Neural progenitor cell (in vitro differentiated cells): ENCODE measurements around the gene SLC29A1. TPM values are rescaled to one million over a fixed set of nuclear protein-coding genes. Genes with fewer than 3 reads are reported as not detected.
A peak's percentile ranks its signal among the peaks of the same experiment; 100 is the strongest.
"Not testable (repeated sequence)": the region's sequence is repeated elsewhere in the genome, so short reads cannot be mapped to it uniquely, and the experiment has no call there.

Experiments used
- DNase-seq: peaks from one replicate; pipeline ENCODE4 v3.0.0-alpha.2; 2016; ENCODE audit warnings: low spot score
- H2AFZ ChIP-seq: fragments of 200-600 bp; sonication (generic); replicated peaks from 2 replicates; pipeline ENCODE4 v1.6.1; 2016; ENCODE audit warnings: antibody characterized with exemption
- H3F3A ChIP-seq: fragments of 200-600 bp; sonication (generic); 2 replicates; pipeline ENCODE4 v1.6.1; 2016; ENCODE audit warnings: antibody characterized with exemption, low read depth
- H3K27ac ChIP-seq: fragments of 200-600 bp; sonication (generic); 2 replicates; pipeline ENCODE4 v1.5.1; 2016; ENCODE audit warnings: mild to moderate bottlenecking
- H3K27me3 ChIP-seq: fragments of 200-600 bp; sonication (generic); 2 replicates; pipeline ENCODE4 v1.6.1; 2016; ENCODE audit warnings: mild to moderate bottlenecking, moderate library complexity
- H3K36me3 ChIP-seq: fragments of 200-600 bp; sonication (generic); 2 replicates; pipeline ENCODE4 v1.5.1; 2016
- H3K4me1 ChIP-seq: fragments of 200-600 bp; sonication (generic); 2 replicates; pipeline ENCODE4 v1.6.1; 2016; ENCODE audit warnings: mixed run types
- H3K4me2 ChIP-seq: fragments of 200-600 bp; sonication (generic); 2 replicates; pipeline ENCODE4 v1.6.1; 2016
- H3K4me3 ChIP-seq: fragments of 200-600 bp; sonication (generic); 2 replicates; pipeline ENCODE4 v1.5.1; 2016
- H3K79me2 ChIP-seq: fragments of 200-600 bp; sonication (generic); 2 replicates; pipeline ENCODE4 v1.6.1; 2016; ENCODE audit warnings: low read depth
- H3K9ac ChIP-seq: fragments of 200-600 bp; sonication (generic); 2 replicates; pipeline ENCODE4 v1.6.1; 2016
- H3K9me3 ChIP-seq: fragments of 200-600 bp; sonication (generic); 2 replicates; pipeline ENCODE4 v1.5.1; 2016; ENCODE audit warnings: low read depth
- H4K20me1 ChIP-seq: fragments of 200-600 bp; sonication (generic); 2 replicates; pipeline ENCODE4 v1.6.1; 2016; ENCODE audit warnings: low read depth
- H3K27ac Mint-ChIP-seq: 3 replicates; pipeline ENCODE4 v1.8.0; 2021; ENCODE audit warnings: mixed read lengths
- H3K27me3 Mint-ChIP-seq: 2 replicates; pipeline ENCODE4 v1.8.0; 2022; ENCODE audit warnings: low read depth, mild to moderate bottlenecking, inconsistent platforms, moderate library complexity, mixed read lengths; ENCODE audit not compliant: insufficient read depth
- H3K36me3 Mint-ChIP-seq: 3 replicates; pipeline ENCODE4 v1.8.0; 2021; ENCODE audit warnings: mixed read lengths
- H3K4me1 Mint-ChIP-seq: 3 replicates; pipeline ENCODE4 v1.8.0; 2021; ENCODE audit warnings: mixed read lengths
- H3K4me3 Mint-ChIP-seq: 3 replicates; pipeline ENCODE4 v1.8.0; 2021; ENCODE audit warnings: mild to moderate bottlenecking, moderate library complexity, mixed read lengths
- H3K9me3 Mint-ChIP-seq: 3 replicates; pipeline ENCODE4 v1.8.0; 2020; ENCODE audit warnings: mixed read lengths
- CTCF ChIP-seq: fragments of 200-600 bp; sonication (generic); IDR thresholded peaks from 2 replicates; pipeline ENCODE4 v1.5.1; 2017; ENCODE audit warnings: antibody characterized with exemption, mild to moderate bottlenecking
- EZH2 ChIP-seq: fragments of 200-600 bp; sonication (generic); IDR thresholded peaks from 2 replicates; pipeline ENCODE4 v1.6.1; 2017; ENCODE audit warnings: antibody characterized with exemption, mild to moderate bottlenecking, moderate library complexity
- EZH2phosphoT487 ChIP-seq: fragments of 200-600 bp; sonication (generic); IDR thresholded peaks from 2 replicates; pipeline ENCODE4 v1.6.1; 2017; ENCODE audit warnings: antibody characterized with exemption
- total RNA-seq: library from RNA; depleted of rRNA; stranded (reverse); fragments of >200 nt; gene quantifications from 2 replicates; pipeline ENCODE4 v1.2.3, GENCODE V29; 2015; ENCODE audit warnings: low replicate concordance

The SLC29A1 gene
- total RNA-seq, 1 donor from 2014 or later = 34.8 TPM

DNA sequence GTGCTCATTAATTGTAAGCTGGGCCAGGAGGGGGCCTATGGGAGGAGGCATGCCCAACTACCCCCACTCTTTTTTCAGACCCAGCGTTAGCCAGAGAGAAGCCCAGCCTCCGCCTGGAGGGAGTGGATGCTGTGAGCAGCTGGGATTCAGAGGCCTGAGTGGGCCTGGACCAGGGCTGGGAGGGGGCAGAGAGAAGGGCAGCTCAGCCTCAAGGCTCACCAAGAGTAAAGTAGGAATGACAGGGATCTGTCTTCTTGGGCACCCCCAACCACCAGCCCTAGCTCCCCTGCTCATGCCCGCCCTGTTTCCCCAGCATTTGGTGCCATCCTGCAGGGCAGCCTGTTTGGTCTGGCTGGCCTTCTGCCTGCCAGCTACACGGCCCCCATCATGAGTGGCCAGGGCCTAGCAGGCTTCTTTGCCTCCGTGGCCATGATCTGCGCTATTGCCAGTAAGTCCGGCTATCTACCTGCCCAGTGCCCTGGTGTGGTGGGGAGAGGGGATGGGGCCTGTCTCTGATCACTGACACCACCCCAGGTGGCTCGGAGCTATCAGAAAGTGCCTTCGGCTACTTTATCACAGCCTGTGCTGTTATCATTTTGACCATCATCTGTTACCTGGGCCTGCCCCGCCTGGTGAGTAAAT is 6.8 kb downstream of the SLC29A1 start:
- Mint-ChIP-seq H3K27ac (no peak overlapping the region), H3K27me3 (peaks cover 6% of the 10 kb centered on the region), H3K4me1 (peaks cover 37% of the 10 kb centered on the region), H3K9me3 (no peaks in the 10 kb centered on the region), H3K36me3 (peaks cover 9% of the 10 kb centered on the region), H3K4me3 (no peak overlapping the region)
- TF ChIP-seq EZH2 (no peak), CTCF (no peak), EZH2phosphoT487 (no peak)
- no peak overlapping the region for H2AFZ ChIP-seq
- H3K27ac ChIP-seq = no peak overlapping the region
- no peaks in the 10 kb centered on the region for H3K36me3 ChIP-seq
- H3K9me3 ChIP-seq = no peaks in the 10 kb centered on the region
- H3K4me3 ChIP-seq = no peak overlapping the region
- peaks cover 27% of the 10 kb centered on the region for H4K20me1 ChIP-seq
- H3K9ac ChIP-seq = no peak overlapping the region
- peaks cover 19% of the 10 kb centered on the region for H3K79me2 ChIP-seq
- H3F3A ChIP-seq = peaks cover 13% of the 10 kb centered on the region
- peaks cover 27% of the 10 kb centered on the region for H3K4me1 ChIP-seq
- DNase-seq = no peak
- no peak overlapping the region for H3K4me2 ChIP-seq
- no peaks in the 10 kb centered on the region for H3K27me3 ChIP-seq

GRCh38 chr6:44231426-44231825 is 8.0 kb downstream of the SLC29A1 start:
- Histone ChIP-seq H4K20me1 (peaks cover 15% of the 10 kb centered on the region), H3K4me1 (peaks cover 15% of the 10 kb centered on the region), H3F3A (peaks cover 19% of the 10 kb centered on the region)
- not testable (repeated sequence) for H3K36me3 Mint-ChIP-seq, H3K27me3 Mint-ChIP-seq, H3K9ac ChIP-seq, H3K36me3 ChIP-seq, H2AFZ ChIP-seq, H3K4me3 ChIP-seq, H3K9me3 Mint-ChIP-seq, H3K79me2 ChIP-seq, H3K27ac ChIP-seq, H3K4me2 ChIP-seq, H3K27me3 ChIP-seq, H3K9me3 ChIP-seq, DNase-seq, H3K27ac Mint-ChIP-seq
- H3K4me1 Mint-ChIP-seq = peaks cover 30% of the 10 kb centered on the region
- peak overlapping the region; percentile 53 for H3K4me3 Mint-ChIP-seq

DNA sequence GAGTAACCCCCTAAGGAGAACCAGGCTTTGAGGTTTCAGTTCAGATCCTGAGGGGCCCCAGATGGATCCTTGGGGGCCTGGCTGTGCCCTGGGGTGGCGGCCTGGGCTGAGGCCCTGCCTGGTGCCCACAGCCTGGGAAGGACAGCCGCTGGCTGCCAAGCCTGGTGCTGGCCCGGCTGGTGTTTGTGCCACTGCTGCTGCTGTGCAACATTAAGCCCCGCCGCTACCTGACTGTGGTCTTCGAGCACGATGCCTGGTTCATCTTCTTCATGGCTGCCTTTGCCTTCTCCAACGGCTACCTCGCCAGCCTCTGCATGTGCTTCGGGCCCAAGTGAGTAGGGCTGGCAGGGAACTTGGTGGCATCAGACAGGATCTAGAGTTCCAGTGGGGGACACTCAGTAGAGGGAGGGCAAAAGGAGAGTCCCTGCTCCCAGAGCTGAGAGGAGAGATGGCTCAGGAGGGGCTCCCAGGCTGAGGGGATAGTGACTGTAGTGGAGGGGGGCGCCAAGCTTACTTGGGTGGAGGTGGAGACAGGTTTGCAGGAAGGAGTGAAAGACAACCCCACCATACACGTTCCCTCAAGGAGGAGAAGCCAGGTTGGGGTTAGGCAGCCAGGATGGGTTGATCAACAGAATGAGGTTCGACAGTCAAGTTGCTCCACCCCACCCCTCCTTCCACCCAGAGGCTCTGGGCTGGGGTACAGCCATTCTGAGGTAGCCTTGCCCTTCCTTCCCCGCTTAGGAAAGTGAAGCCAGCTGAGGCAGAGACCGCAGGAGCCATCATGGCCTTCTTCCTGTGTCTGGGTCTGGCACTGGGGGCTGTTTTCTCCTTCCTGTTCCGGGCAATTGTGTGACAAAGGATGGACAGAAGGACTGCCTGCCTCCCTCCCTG is 9.5 kb downstream of the SLC29A1 start:
- DNase-seq = no peak
- Histone ChIP-seq H3K27ac (no peak overlapping the region), H4K20me1 (no peaks in the 10 kb centered on the region), H3K27me3 (no peaks in the 10 kb centered on the region), H3F3A (peaks cover 19% of the 10 kb centered on the region), H3K9ac (no peak overlapping the region), H3K9me3 (no peaks in the 10 kb centered on the region), H3K79me2 (no peaks in the 10 kb centered on the region), H3K4me1 (peaks cover 8% of the 10 kb centered on the region), H3K36me3 (no peaks in the 10 kb centered on the region), H2AFZ (no peak overlapping the region), H3K4me3 (no peak overlapping the region), H3K4me2 (no peak overlapping the region)
- H3K4me1 Mint-ChIP-seq = peaks cover 24% of the 10 kb centered on the region
- H3K9me3 Mint-ChIP-seq = no peaks in the 10 kb centered on the region
- H3K27me3 Mint-ChIP-seq = peaks cover 9% of the 10 kb centered on the region
- H3K4me3 Mint-ChIP-seq = no peak overlapping the region
- peak overlapping the region; percentile 53 for H3K27ac Mint-ChIP-seq
- TF ChIP-seq CTCF = no peak
- H3K36me3 Mint-ChIP-seq = peaks cover 9% of the 10 kb centered on the region
